IMR-90 (cell line): ENCODE measurements around the gene ZDBF2. TPM values are rescaled to one million over a fixed set of nuclear protein-coding genes. Genes with fewer than 3 reads are reported as not detected.
A peak's percentile ranks its signal among the peaks of the same experiment; 100 is the strongest.

ENCODE experiments used
- ATAC-seq: fragments of 200-7000 bp; cut with Tn5 transposase; 2 replicates; pipeline ENCODE4 v1.9.1; 2020; ENCODE audit warnings: low read depth, mild to moderate bottlenecking, moderate library complexity
- Bru-seq: library from RNA; stranded (reverse); fragments of 400-500 nt; gene quantifications from one replicate; lab custom pipeline; 2021; lab: Mats Ljungman, UMichigan
- BruChase-seq, 2 experiments: library from RNA; stranded (reverse); fragments of 400-500 nt; gene quantifications; one replicate each; lab custom pipeline; 2021; lab: Mats Ljungman, UMichigan
- BruUV-seq: library from RNA; stranded (reverse); fragments of 400-500 nt; replicated peaks from 2 replicates; lab custom pipeline; 2021; lab: Mats Ljungman, UMichigan
- CTCF ChIA-PET: fragments of 300-600 bp; formaldehyde crosslinking; extraction: SDS; loops from one replicate; lab custom pipeline; 2021; ENCODE audit warnings: antibody characterized with exemption; lab: Yijun Ruan, JAX
- POLR2A ChIA-PET: fragments of 300-600 bp; sonication (Branson Sonifier 250); formaldehyde crosslinking; loops from one replicate; lab custom pipeline; 2022; ENCODE audit warnings: antibody characterized with exemption; ENCODE audit not compliant: unreplicated experiment; lab: Charles Lee
- DNase-seq: peaks from one replicate; pipeline ENCODE4 v3.0.0; 2013
- H2AFZ ChIP-seq: replicated peaks from 2 replicates; pipeline ENCODE3; 2013; ENCODE audit warnings: low read length, mild to moderate bottlenecking; ENCODE audit not compliant: poor library complexity
- H2AK5ac ChIP-seq: 2 replicates; pipeline ENCODE4 v1.6.1; 2013; ENCODE audit warnings: low read depth, low read length, inconsistent platforms
- H2AK9ac ChIP-seq: replicated peaks from 2 replicates; pipeline ENCODE3; 2013; ENCODE audit warnings: mild to moderate bottlenecking, low read depth, low read length, moderate library complexity; ENCODE audit not compliant: poor library complexity
- H2BK120ac ChIP-seq: 2 replicates; pipeline ENCODE4 v1.6.1; 2013; ENCODE audit warnings: low read depth, low read length, inconsistent platforms
- H2BK15ac ChIP-seq: 3 replicates; pipeline ENCODE4 v1.6.1; 2013; ENCODE audit warnings: low read depth, low read length, inconsistent platforms
- H2BK20ac ChIP-seq: 2 replicates; pipeline ENCODE4 v1.6.1; 2013; ENCODE audit warnings: low read depth, mild to moderate bottlenecking, inconsistent platforms, low read length, moderate library complexity
- H2BK5ac ChIP-seq: 2 replicates; pipeline ENCODE4 v1.6.1; 2013; ENCODE audit warnings: mild to moderate bottlenecking, low read depth, low read length, inconsistent platforms; ENCODE audit not compliant: poor library complexity, severe bottlenecking
- H3K14ac ChIP-seq: replicated peaks from 2 replicates; pipeline ENCODE4 v1.6.1; 2013; ENCODE audit warnings: low read depth, low read length, inconsistent platforms
- H3K18ac ChIP-seq: 2 replicates; pipeline ENCODE4 v1.6.1; 2013; ENCODE audit warnings: low read depth, low read length, control low read depth
- H3K23ac ChIP-seq: 2 replicates; pipeline ENCODE4 v1.6.1; 2013; ENCODE audit warnings: low read depth, low read length, inconsistent platforms
- H3K27ac ChIP-seq: 2 replicates; pipeline ENCODE4 v1.5.1; 2013; ENCODE audit warnings: mild to moderate bottlenecking, control low read depth, low read length; ENCODE audit not compliant: insufficient read depth
- H3K27me3 ChIP-seq: 2 replicates; pipeline ENCODE4 v1.6.1; 2013; ENCODE audit warnings: low read length; ENCODE audit not compliant: control insufficient read depth, insufficient read depth
- H3K36me3 ChIP-seq: 2 replicates; pipeline ENCODE4 v1.6.1; 2013; ENCODE audit warnings: low read length, mixed read lengths; ENCODE audit not compliant: control insufficient read depth, insufficient read depth
- H3K4ac ChIP-seq: 2 replicates; pipeline ENCODE4 v1.6.1; 2013; ENCODE audit warnings: low read depth, low read length, inconsistent platforms
- H3K4me1 ChIP-seq: 2 replicates; pipeline ENCODE4 v1.6.1; 2013; ENCODE audit warnings: low read length, mixed read lengths; ENCODE audit not compliant: control insufficient read depth, insufficient read depth
- H3K4me2 ChIP-seq: 2 replicates; pipeline ENCODE4 v1.6.1; 2013; ENCODE audit warnings: low read depth, mild to moderate bottlenecking, control low read depth, low read length, moderate library complexity
- H3K4me3 ChIP-seq: 2 replicates; pipeline ENCODE4 v1.5.1; 2013; ENCODE audit warnings: low read depth, mild to moderate bottlenecking, control low read depth, low read length, moderate library complexity; ENCODE audit not compliant: insufficient read depth
- H3K56ac ChIP-seq: 2 replicates; pipeline ENCODE4 v1.6.1; 2013; ENCODE audit warnings: low read length, inconsistent platforms; ENCODE audit not compliant: insufficient read depth; ENCODE audit errors: extremely low read depth
- H3K79me1 ChIP-seq, 2 experiments: 2 replicates each; pipeline ENCODE4 v1.6.1; 2013; ENCODE audit warnings: low read length in 2 of 2, inconsistent platforms in 1 of 2, low read depth in 1 of 2
- H3K9ac ChIP-seq: 2 replicates; pipeline ENCODE4 v1.6.1; 2013; ENCODE audit warnings: low read depth, low read length, control low read depth
- H3K9me1 ChIP-seq: 2 replicates; pipeline ENCODE4 v1.6.1; 2013; ENCODE audit warnings: low read length, inconsistent platforms; ENCODE audit not compliant: insufficient read depth
- H3K9me3 ChIP-seq: 2 replicates; pipeline ENCODE4 v1.6.1; 2013; ENCODE audit warnings: low read length; ENCODE audit not compliant: control insufficient read depth, insufficient read depth
- H4K20me1 ChIP-seq: 2 replicates; pipeline ENCODE4 v1.6.1; 2013; ENCODE audit warnings: low read length, inconsistent platforms; ENCODE audit not compliant: insufficient read depth
- H4K5ac ChIP-seq: 2 replicates; pipeline ENCODE4 v1.6.1; 2013; ENCODE audit warnings: mild to moderate bottlenecking, low read depth, low read length, control low read depth
- H4K8ac ChIP-seq, 2 experiments: 2 replicates each; pipeline ENCODE4 v1.6.1; 2013; ENCODE audit warnings: low read depth in 2 of 2, low read length in 2 of 2, control low read depth in 1 of 2, inconsistent platforms in 1 of 2
- H4K91ac ChIP-seq: 2 replicates; pipeline ENCODE4 v1.6.1; 2013; ENCODE audit warnings: low read depth, low read length, inconsistent platforms; ENCODE audit not compliant: insufficient read depth
- CTCF ChIP-seq: conservative IDR thresholded peaks from 2 replicates; pipeline ENCODE4 v1.5.1; 2012; ENCODE audit warnings: mild to moderate bottlenecking, low read depth, low read length, improper control_type of control experiment
- MAFK ChIP-seq: IDR thresholded peaks from 2 replicates; pipeline ENCODE4 v1.6.1; 2012; ENCODE audit warnings: low read depth, low read length, improper control_type of control experiment
- MAZ ChIP-seq: IDR thresholded peaks from 2 replicates; pipeline ENCODE4 v1.6.1; 2012; ENCODE audit warnings: low read depth, mild to moderate bottlenecking, low read length, improper control_type of control experiment, moderate library complexity, borderline replicate concordance
- POLR2A ChIP-seq: IDR thresholded peaks from 2 replicates; pipeline ENCODE4 v1.6.1; 2012; ENCODE audit warnings: mild to moderate bottlenecking, low read depth, low read length
- WGBS, 2 experiments: methylation state at CpG; one replicate each; pipeline versions ENCODE4 v1.1.5 to v1.1.7; 2013; ENCODE audit warnings: missing lambda C conversion rate in 2 of 2; ENCODE audit not compliant: insufficient read length in 1 of 2; ENCODE audit errors: extremely low coverage in 2 of 2; 5-methylcytosine and 5-hydroxymethylcytosine counted together
- dilution Hi-C: fragments of 300-500 bp; cut with HindIII; formaldehyde crosslinking; loops from one replicate; pipeline ENCODE4 v1.14.3; 2018; ENCODE audit warnings: low sequenced_read_pairs; ENCODE audit not compliant: unreplicated experiment
- in situ Hi-C: fragments of 300-500 bp; cut with MboI; formaldehyde crosslinking; loops from 3 replicates; pipeline ENCODE4 v1.14.3; 2019; ENCODE audit warnings: low sequenced_read_pairs, inconsistent platforms, mixed read lengths
- intact Hi-C: fragments of 100-400 bp; cut with micrococcal nuclease; formaldehyde crosslinking; loops from 2 replicates; pipeline ENCODE4 v1.10.0; 2022
- long read RNA-seq: library from polyadenylated mRNA; unstranded; transcript quantifications from one replicate; pipeline ENCODE4 v2.0.0, GENCODE V29; 2021; ENCODE audit not compliant: unreplicated experiment
- polyA plus RNA-seq, 3 experiments: library from polyadenylated mRNA; depleted of rRNA; stranded (reverse); fragments of >200 nt; gene quantifications; 2 replicates each; pipeline ENCODE4 v1.2.3, GENCODE V29; 2012; ENCODE audit warnings: low replicate concordance in 1 of 3
- total RNA-seq: library from RNA; depleted of rRNA; stranded (reverse); fragments of >200 nt; gene quantifications from 2 replicates; pipeline ENCODE4 v1.2.3, GENCODE V29; 2012; rRNA removed

Gene ZDBF2
- 10.2 and 16.7 TPM in 2 replicates for total RNA-seq
- 1.3 and 1.9 TPM in 2 replicates for polyA plus RNA-seq (2012; rRNA removed)
- polyA plus RNA-seq (2012; cell fraction: cytosol; rRNA removed) = 0.21 and 0.27 TPM in 2 replicates
- polyA plus RNA-seq (2012; cell fraction: nucleus; rRNA removed; ENCODE audit: low replicate concordance) = 0.41 and 4.7 TPM in 2 replicates
- Bru-seq, nascent RNA = percentile 62 among the genes with signal in this experiment
- BruChase-seq, experiment 1, labeled RNA remaining after a 6-hour chase = percentile 58 among the genes with signal in this experiment
- BruChase-seq, experiment 2, labeled RNA remaining after a 2-hour chase = percentile 80 among the genes with signal in this experiment
- long read RNA-seq, partial matches to known transcripts = 4 of 12 reads
- long read RNA-seq, other reads (novel, unspliced or antisense) = 8 of 12 reads

- in situ Hi-C loops (no loop called here), intact Hi-C loops (loop anchor here (5.0 kb wide), 1 partner anchor 168 kb away; the partner anchor contains the start of gene ADAM23)
- no TSS peak for BruUV-seq
Observed at GRCh38 chr2:206274434-206275311, at the start of gene ZDBF2. ZDBF2 (plus strand) TSS chr2:206274663; CDS start chr2:206281850, 7,187 bp downstream.

More at GRCh38 chr2:206274434-206275311, at the start of gene ZDBF2:
- peak within 1 kb of the TSS; percentile 13; the same call in 1 of the 2 replicates for H3K23ac ChIP-seq
- H3K18ac ChIP-seq = peak within 1 kb of the TSS; percentile 11
- no peak within 1 kb of the TSS; the same call in 2 of the 3 replicates for H2BK15ac ChIP-seq
- peak within 1 kb of the TSS; percentile 61 for H4K5ac ChIP-seq
- H3K36me3 ChIP-seq = no peaks in the 10 kb centered on the region
- ChIA-PET CTCF (interaction anchor here (0.7 kb wide), 1 partner anchor 12 kb away, joined by 3 read pairs; no protein-coding TSS in a partner anchor), POLR2A (no interaction called here)
- H2AK9ac ChIP-seq = peak within 1 kb of the TSS; percentile 87
- no peaks in the 10 kb centered on the region for H3K4me1 ChIP-seq
- no peak within 1 kb of the TSS for H2BK20ac ChIP-seq
- peak within 1 kb of the TSS; percentile 46 for H3K27ac ChIP-seq
- peak within 1 kb of the TSS; percentile 65 for H3K4me3 ChIP-seq
- H3K4me2 ChIP-seq = peak within 1 kb of the TSS; percentile 95
- H4K20me1 ChIP-seq = no peaks in the 10 kb centered on the region
- 0 out of 2 replicates have a peak within 1 kb of the TSS, but pooled peaks have one; percentile 47 for H3K56ac ChIP-seq
- peak within 1 kb of the TSS; percentile 54; the same call in 1 of the 2 replicates for H3K14ac ChIP-seq
- peak within 1 kb of the TSS; percentile 45 to 55 for H4K8ac ChIP-seq
- peaks cover 12% of the 10 kb centered on the region for H3K27me3 ChIP-seq
- ATAC-seq (peak; percentile 93), DNase-seq (peak; percentile 81)
- peak within 1 kb of the TSS; percentile 30; the same call in 1 of the 2 replicates for H3K4ac ChIP-seq
- dilution Hi-C loops = no loop called here
- H3K9me1 ChIP-seq = no peaks in the 10 kb centered on the region
- 2% methylated on average over 11 of the region's 104 CpGs; no CpG with 5 or more reads in 1 of the 2 experiments for WGBS, 2 experiments
- TF ChIP-seq MAFK (no peak), CTCF (no peak), POLR2A (peak; percentile 76), MAZ (peak; percentile 21; the same call in 1 of the 2 replicates)
- H4K91ac ChIP-seq = no peak within 1 kb of the TSS
- H2AK5ac ChIP-seq = no peak within 1 kb of the TSS
- no peak within 1 kb of the TSS; the same call in 1 of the 2 replicates for H2BK120ac ChIP-seq
- H2BK5ac ChIP-seq = peak within 1 kb of the TSS; percentile 29
- H3K9ac ChIP-seq = peak within 1 kb of the TSS; percentile 52
- peak within 1 kb of the TSS; percentile 86 for H2AFZ ChIP-seq
- no peaks in the 10 kb centered on the region for H3K9me3 ChIP-seq
- peaks cover 0 to 9% of the 10 kb centered on the region in 2 experiments; a peak in 2 of 4 replicates for H3K79me1 ChIP-seq
